HG02678 (cell line): ENCODE data around the gene LHFPL6.

Experiments used
- ATAC-seq: cut with Tn5 transposase; IDR thresholded peaks from one replicate; pipeline ENCODE4 v1.9.1; 2021; ENCODE audit warnings: mild to moderate bottlenecking, moderate library complexity; ENCODE audit not compliant: unreplicated experiment

Gene LHFPL6

DNA sequence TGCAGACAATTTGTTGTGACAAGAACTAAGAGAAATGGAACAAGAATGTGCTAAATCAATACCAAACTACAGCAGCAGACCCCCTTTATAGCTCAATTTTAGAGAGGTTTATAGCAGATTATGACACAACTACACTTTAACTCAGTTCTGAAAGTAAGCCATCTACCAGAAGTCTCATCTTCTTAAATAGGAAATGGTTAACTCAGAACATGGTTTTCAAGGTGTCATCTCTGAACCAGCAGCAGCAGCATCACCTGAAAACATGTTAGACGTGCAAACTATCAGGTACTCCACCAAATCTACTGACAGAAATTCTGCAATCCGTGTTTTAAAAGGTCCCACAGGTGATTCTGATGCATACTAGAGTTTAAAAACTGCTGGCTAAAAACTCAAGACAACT is 6.8 kb downstream of the LHFPL6 start:
- ATAC-seq: no peak

DNA sequence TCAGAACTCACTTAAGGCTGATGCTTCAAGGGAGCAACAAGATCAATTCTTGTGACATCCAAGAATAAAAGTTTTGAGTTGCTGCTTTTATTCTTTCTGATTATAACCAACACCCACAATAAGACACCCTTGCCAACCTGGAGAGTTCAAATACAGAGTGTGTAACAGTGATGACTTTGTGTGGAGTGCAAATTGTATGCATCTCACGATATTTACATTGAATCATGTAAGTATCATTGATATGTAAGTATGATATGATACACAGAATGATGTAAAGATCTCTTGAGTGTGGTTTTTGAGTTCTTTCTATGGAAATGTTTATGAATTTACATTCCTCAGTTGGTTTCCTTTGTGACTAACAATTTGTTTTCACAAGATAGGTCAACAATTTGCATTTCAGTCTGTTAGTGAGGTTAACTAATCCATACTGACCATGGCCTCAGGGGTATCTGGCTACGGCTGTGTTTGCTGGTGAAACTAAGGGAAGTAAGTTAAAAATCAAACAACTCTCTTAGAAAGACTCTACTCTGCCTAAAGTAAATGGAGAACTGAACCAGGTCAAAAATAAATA is 12.4 kb downstream of the LHFPL6 start:
- no peak for ATAC-seq

GRCh38 chr13:39588384-39588783 is 14.6 kb downstream of the LHFPL6 start:
- no peak for ATAC-seq

GRCh38 chr13:39587939-39588338 is 15.1 kb downstream of the LHFPL6 start:
- no peak for ATAC-seq

GRCh38 chr13:39586958-39587605 is 15.9 kb downstream of the LHFPL6 start:
- no peak for ATAC-seq

GRCh38 chr13:39586151-39586550 is 16.8 kb downstream of the LHFPL6 start:
- no peak for ATAC-seq

DNA sequence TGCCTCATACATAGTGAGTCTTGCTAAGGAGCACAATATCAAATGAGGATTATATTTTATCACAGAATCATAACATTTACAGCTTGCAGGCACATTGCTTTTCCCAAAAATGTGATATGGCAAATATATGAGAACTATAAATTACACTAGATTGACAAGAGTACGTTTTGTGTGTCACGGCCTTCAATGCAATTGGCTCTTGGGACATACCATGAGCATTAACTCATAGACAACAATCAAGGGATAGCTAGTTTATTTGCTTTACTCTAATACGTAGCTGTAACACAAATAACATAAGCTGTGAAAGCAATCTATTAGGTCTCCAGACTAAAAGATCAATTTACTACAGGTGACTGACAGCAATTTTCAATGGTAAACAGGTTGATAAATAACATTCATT is 17.8 kb downstream of the LHFPL6 start:
- ATAC-seq: no peak

GRCh38 chr13:39580881-39581575 is 22.0 kb downstream of the LHFPL6 start:
- ATAC-seq: no peak

GRCh38 chr13:39578821-39579291 is 24.1 kb downstream of the LHFPL6 start:
- ATAC-seq: no peak

- ATAC-seq: no peak
These were observed 25.0 kb downstream of the LHFPL6 start for GRCh38 chr13:39577838-39578491.

- no peak for ATAC-seq
These were observed 25.8 kb downstream of the LHFPL6 start for GRCh38 chr13:39577203-39577602.

- ATAC-seq: no peak
These were observed 27.3 kb downstream of the LHFPL6 start for GRCh38 chr13:39575641-39576238.

DNA sequence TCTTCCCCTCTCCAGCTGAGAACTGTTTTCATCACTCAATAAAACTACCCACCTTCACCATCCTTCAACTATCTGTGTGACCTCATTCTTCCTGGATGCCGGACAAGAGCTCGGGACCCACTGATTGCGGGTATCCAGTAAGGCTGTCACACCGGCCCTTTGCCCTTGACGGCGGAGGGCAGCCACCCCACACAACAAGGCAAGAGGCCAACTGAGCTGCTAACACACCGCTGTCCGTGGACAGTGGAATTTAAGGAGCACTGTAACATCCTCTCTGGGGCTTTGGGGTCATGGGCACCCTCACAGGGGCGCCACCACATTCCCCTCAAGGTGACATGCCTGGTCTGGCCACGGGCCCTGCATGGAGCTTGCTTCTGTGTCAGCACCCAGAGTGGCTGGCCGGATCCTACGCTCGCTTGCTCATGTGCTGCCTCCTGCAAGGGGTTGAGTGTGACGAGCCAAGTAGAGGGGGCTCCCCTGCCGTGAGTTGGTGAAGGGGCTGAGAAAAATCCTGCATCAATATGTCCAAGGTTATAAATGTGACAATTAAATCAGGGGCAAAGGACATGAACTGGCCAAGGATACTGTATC is 31.4 kb downstream of the LHFPL6 start:
- no peak for ATAC-seq

DNA sequence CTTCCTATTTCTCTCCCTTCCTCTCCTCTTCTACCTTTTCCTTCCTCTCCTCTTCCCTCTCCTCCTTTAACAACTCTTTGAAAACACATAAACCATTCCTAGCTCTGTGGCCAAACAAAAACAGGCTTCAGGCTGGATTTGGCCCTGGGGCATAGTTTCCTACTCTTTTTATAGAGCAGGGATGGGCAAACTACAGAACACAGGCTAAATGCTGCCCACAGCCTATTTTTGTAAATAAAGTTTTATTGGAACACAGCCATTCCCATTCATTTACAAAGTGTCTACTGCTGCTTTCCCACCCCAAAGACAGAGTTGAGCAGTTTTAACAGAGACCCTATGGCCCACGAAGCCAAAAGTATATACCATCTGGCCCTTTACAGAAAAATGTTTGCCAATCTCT is 35.4 kb downstream of the LHFPL6 start:
- no peak for ATAC-seq

GRCh38 chr13:39566216-39566869 is 36.6 kb downstream of the LHFPL6 start:
- no peak for ATAC-seq

- no peak for ATAC-seq
These were observed 37.7 kb downstream of the LHFPL6 start for GRCh38 chr13:39565036-39565949.

GRCh38 chr13:39563470-39563735 is 39.6 kb downstream of the LHFPL6 start:
- ATAC-seq: no peak

DNA sequence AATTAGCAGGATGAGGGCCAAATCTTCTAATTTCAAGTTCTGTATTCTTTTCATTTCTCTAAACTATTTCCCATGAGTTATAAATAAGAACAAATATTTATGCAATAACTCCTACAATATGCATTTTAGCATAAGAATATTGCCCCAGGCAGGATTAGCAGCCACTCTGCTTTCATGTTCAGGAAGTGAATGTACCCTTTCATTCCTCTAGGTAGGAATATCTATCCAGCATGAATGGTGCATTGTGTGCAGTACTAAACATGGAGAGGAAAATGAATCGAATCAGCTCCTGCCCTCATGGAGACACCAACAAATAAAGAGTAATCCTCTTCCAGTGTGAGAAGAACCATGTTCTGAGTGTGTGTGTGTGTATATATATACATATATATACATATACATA is 41.0 kb downstream of the LHFPL6 start:
- no peak for ATAC-seq

- ATAC-seq: no peak
These were observed 43.1 kb downstream of the LHFPL6 start for GRCh38 chr13:39559847-39560246.
